Karpas-422 (cell line): ENCODE data around the gene NGB. TPM values are rescaled to one million over a fixed set of nuclear protein-coding genes. Genes with fewer than 3 reads are reported as not detected.
A peak's percentile ranks its signal among the peaks of the same experiment; 100 is the strongest.

ENCODE experiments used
- DNase-seq: peaks from one replicate; pipeline ENCODE4 v3.0.0-alpha.2; 2015
- H2AFZ ChIP-seq: fragments of 200-600 bp; sonication (generic); 2 replicates; pipeline ENCODE4 v1.6.1; 2014; ENCODE audit warnings: antibody characterized with exemption, low read length, mixed read lengths
- H3K27ac ChIP-seq: fragments of 200-600 bp; sonication (generic); 2 replicates; pipeline ENCODE4 v1.5.1; 2014; ENCODE audit warnings: mild to moderate bottlenecking, low read length, moderate library complexity
- H3K27me3 ChIP-seq: fragments of 200-600 bp; sonication (generic); 2 replicates; pipeline ENCODE4 v1.6.1; 2014; ENCODE audit warnings: low read length, mixed read lengths
- H3K36me3 ChIP-seq: fragments of 200-600 bp; sonication (generic); 2 replicates; pipeline ENCODE4 v1.6.1; 2014; ENCODE audit warnings: low read length, mixed read lengths; ENCODE audit not compliant: insufficient read depth
- H3K4me1 ChIP-seq: fragments of 200-600 bp; sonication (generic); 2 replicates; pipeline ENCODE4 v1.6.1; 2014; ENCODE audit warnings: mild to moderate bottlenecking, low read length, mixed read lengths
- H3K4me2 ChIP-seq: fragments of 200-600 bp; sonication (generic); 2 replicates; pipeline ENCODE4 v1.6.1; 2014; ENCODE audit warnings: low read length, low read depth, mild to moderate bottlenecking; ENCODE audit not compliant: poor library complexity, severe bottlenecking
- H3K4me3 ChIP-seq: fragments of 200-600 bp; sonication (generic); 2 replicates; pipeline ENCODE4 v1.5.1; 2014; ENCODE audit warnings: mild to moderate bottlenecking, antibody characterized with exemption, low read length, mixed read lengths
- H3K79me2 ChIP-seq: fragments of 200-600 bp; sonication (generic); 2 replicates; pipeline ENCODE4 v1.6.1; 2014; ENCODE audit warnings: mild to moderate bottlenecking, low read length, mixed read lengths
- H3K9ac ChIP-seq: fragments of 200-600 bp; sonication (generic); 2 replicates; pipeline ENCODE4 v1.6.0; 2014; ENCODE audit warnings: low read length
- H3K9me2 ChIP-seq: fragments of 200-600 bp; sonication (generic), shearing (Covaris generic); replicated peaks from 2 replicates; pipeline ENCODE4 v1.6.0; 2014; ENCODE audit warnings: mild to moderate bottlenecking, low read length, moderate library complexity; ENCODE audit not compliant: insufficient read depth
- H3K9me3 ChIP-seq: fragments of 300-700, 200-600 bp; sonication (generic); 2 replicates; pipeline ENCODE4 v1.6.1; 2014; ENCODE audit warnings: low read length, mixed read lengths
- H4K20me1 ChIP-seq: fragments of 200-600 bp; sonication (generic); 2 replicates; pipeline ENCODE4 v1.6.1; 2014; ENCODE audit warnings: mild to moderate bottlenecking, antibody characterized with exemption, low read length, low read depth; ENCODE audit not compliant: insufficient read depth
- total RNA-seq: library from RNA; depleted of rRNA; stranded (reverse); fragments of >200 nt; shearing (Covaris generic); gene quantifications from 2 replicates; pipeline ENCODE4 v1.2.3, GENCODE V29; 2014; ENCODE audit warnings: low replicate concordance

The NGB gene
- total RNA-seq, 1 experiment from 2014 or later: not detected

DNA sequence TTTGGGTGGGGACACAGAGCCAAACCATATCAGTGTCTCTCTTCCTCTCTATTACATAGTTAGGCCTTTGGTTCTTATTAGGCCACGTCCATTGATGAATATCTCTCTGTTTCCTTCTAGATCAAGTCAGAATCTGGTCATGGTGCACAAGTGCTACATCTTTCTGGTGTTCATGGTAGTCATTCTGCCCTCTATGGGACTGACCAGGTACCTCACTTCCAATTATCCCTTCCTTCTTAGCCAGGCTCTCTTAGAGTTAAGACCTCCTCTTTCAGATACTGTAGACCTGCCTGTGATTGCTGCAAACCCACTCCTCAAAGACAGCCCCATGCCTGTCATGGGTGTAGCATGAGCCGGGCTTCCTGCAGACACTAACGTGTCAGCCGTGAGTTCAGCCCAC is 25.2 kb downstream of the NGB start:
- DNase-seq: no peak
- no peaks in the 10 kb centered on the region for H3K36me3 ChIP-seq
- H3K9ac ChIP-seq: no peak overlapping the region
- no peak overlapping the region for H3K4me2 ChIP-seq
- H3K9me2 ChIP-seq: no peaks in the 10 kb centered on the region
- no peaks in the 10 kb centered on the region for H4K20me1 ChIP-seq
- H3K27me3 ChIP-seq: no peaks in the 10 kb centered on the region
- no peak overlapping the region for H2AFZ ChIP-seq
- H3K9me3 ChIP-seq: no peaks in the 10 kb centered on the region
- H3K4me1 ChIP-seq: peaks cover 12% of the 10 kb centered on the region
- H3K79me2 ChIP-seq: no peaks in the 10 kb centered on the region
- no peak overlapping the region for H3K4me3 ChIP-seq
- H3K27ac ChIP-seq: no peak overlapping the region

- H3K27ac ChIP-seq: no peak overlapping the region
Observed at GRCh38 chr14:77243853-77244252, 27.2 kb downstream of the NGB start.

DNA sequence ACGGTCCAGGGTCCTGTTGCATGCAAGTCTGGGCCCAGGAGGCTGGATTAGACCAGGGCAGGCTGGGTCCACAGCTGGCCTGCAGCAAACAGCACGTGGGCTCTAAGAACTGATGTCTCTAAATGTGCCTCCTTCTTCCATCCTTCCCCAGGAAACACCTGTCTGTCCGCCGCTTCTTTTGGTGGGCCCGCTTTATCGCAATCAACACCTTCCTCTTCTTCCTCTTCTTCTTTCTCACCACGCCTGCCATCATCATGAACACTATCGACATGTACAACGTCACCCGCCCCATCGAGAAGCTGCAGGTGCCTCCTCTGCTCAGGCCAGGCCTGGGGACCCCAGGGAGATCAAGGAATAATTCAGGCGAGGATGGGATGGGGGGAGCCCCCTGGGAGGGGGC is 28.3 kb downstream of the NGB start:
- H3K79me2 ChIP-seq: no peaks in the 10 kb centered on the region
- no peak overlapping the region for H3K4me3 ChIP-seq
- no peaks in the 10 kb centered on the region for H3K9me2 ChIP-seq
- no peaks in the 10 kb centered on the region for H4K20me1 ChIP-seq
- no peaks in the 10 kb centered on the region for H3K27me3 ChIP-seq
- no peak overlapping the region for H3K4me2 ChIP-seq
- DNase-seq: no peak
- peaks cover 12% of the 10 kb centered on the region for H3K4me1 ChIP-seq
- no peak overlapping the region for H3K9ac ChIP-seq
- no peaks in the 10 kb centered on the region for H3K9me3 ChIP-seq
- H3K27ac ChIP-seq: no peak overlapping the region
- no peak overlapping the region for H2AFZ ChIP-seq
- no peaks in the 10 kb centered on the region for H3K36me3 ChIP-seq

More at GRCh38 chr14:77243853-77244252, 27.2 kb downstream of the NGB start:
- no peaks in the 10 kb centered on the region for H3K27me3 ChIP-seq
- no peak overlapping the region for H2AFZ ChIP-seq
- H3K4me1 ChIP-seq: peaks cover 12% of the 10 kb centered on the region
- no peaks in the 10 kb centered on the region for H4K20me1 ChIP-seq
- no peak overlapping the region for H3K4me3 ChIP-seq
- no peaks in the 10 kb centered on the region for H3K9me2 ChIP-seq
- no peaks in the 10 kb centered on the region for H3K36me3 ChIP-seq
- H3K9me3 ChIP-seq: no peaks in the 10 kb centered on the region
- H3K4me2 ChIP-seq: no peak overlapping the region
- no peak overlapping the region for H3K9ac ChIP-seq
- DNase-seq: peak; percentile 72
- no peaks in the 10 kb centered on the region for H3K79me2 ChIP-seq

DNA sequence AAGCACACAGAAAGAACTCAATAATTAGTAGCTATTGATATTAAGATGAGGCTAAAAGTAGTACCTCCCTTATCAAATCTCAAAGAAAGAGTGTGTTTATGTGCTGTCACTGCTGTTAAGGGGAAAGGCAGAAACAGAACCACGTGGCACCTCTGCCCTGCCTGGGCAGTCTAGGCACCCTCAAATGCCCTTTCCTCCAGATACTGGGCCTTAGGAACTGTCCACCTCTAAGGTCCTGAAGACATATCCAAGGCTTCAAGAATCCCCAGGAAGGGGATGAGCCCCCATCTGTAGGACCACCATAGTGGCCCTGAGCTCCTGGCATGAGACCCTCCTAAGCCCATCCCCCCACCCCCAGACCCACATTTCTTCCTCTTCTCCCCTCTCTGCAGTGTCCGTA is 29.1 kb downstream of the NGB start:
- no peak overlapping the region for H3K9ac ChIP-seq
- H3K79me2 ChIP-seq: no peaks in the 10 kb centered on the region
- H3K4me1 ChIP-seq: peaks cover 12% of the 10 kb centered on the region
- DNase-seq: no peak
- H2AFZ ChIP-seq: no peak overlapping the region
- H3K9me3 ChIP-seq: no peaks in the 10 kb centered on the region
- no peaks in the 10 kb centered on the region for H3K9me2 ChIP-seq
- H3K36me3 ChIP-seq: no peaks in the 10 kb centered on the region
- H3K4me3 ChIP-seq: no peak overlapping the region
- H4K20me1 ChIP-seq: no peaks in the 10 kb centered on the region
- H3K27ac ChIP-seq: no peak overlapping the region
- H3K27me3 ChIP-seq: no peaks in the 10 kb centered on the region
- H3K4me2 ChIP-seq: no peak overlapping the region

- no peak for DNase-seq
- Histone ChIP-seq H3K9ac (no peak overlapping the region), H4K20me1 (no peaks in the 10 kb centered on the region)
Observed at GRCh38 chr14:77240336-77240915, 30.6 kb downstream of the NGB start.

GRCh38 chr14:77239412-77239811 is 31.6 kb downstream of the NGB start:
- no peak overlapping the region for H3K9ac ChIP-seq
- no peaks in the 10 kb centered on the region for H3K36me3 ChIP-seq
- H4K20me1 ChIP-seq: no peaks in the 10 kb centered on the region
- H3K4me1 ChIP-seq: peaks cover 11% of the 10 kb centered on the region
- no peak overlapping the region for H3K4me3 ChIP-seq
- H3K4me2 ChIP-seq: no peak overlapping the region
- H3K27ac ChIP-seq: no peak overlapping the region
- H3K9me3 ChIP-seq: no peaks in the 10 kb centered on the region
- H3K9me2 ChIP-seq: no peaks in the 10 kb centered on the region
- H3K79me2 ChIP-seq: no peaks in the 10 kb centered on the region
- no peak overlapping the region for H2AFZ ChIP-seq
- H3K27me3 ChIP-seq: no peaks in the 10 kb centered on the region
- no peak for DNase-seq

More at GRCh38 chr14:77240336-77240915, 30.6 kb downstream of the NGB start:
- Histone ChIP-seq H3K9me3 (no peaks in the 10 kb centered on the region), H3K36me3 (no peaks in the 10 kb centered on the region), H3K4me1 (peaks cover 12% of the 10 kb centered on the region), H3K9me2 (no peaks in the 10 kb centered on the region), H3K27me3 (no peaks in the 10 kb centered on the region), H2AFZ (no peak overlapping the region), H3K4me2 (no peak overlapping the region), H3K79me2 (no peaks in the 10 kb centered on the region), H3K4me3 (no peak overlapping the region), H3K27ac (no peak overlapping the region)

GRCh38 chr14:77238996-77239395 is 32.0 kb downstream of the NGB start:
- no peaks in the 10 kb centered on the region for H3K9me2 ChIP-seq
- no peak overlapping the region for H3K4me3 ChIP-seq
- no peak overlapping the region for H3K4me2 ChIP-seq
- no peaks in the 10 kb centered on the region for H4K20me1 ChIP-seq
- H3K27me3 ChIP-seq: no peaks in the 10 kb centered on the region
- no peak for DNase-seq
- H3K36me3 ChIP-seq: no peaks in the 10 kb centered on the region
- H3K27ac ChIP-seq: no peak overlapping the region
- no peak overlapping the region for H3K9ac ChIP-seq
- H3K4me1 ChIP-seq: peaks cover 6% of the 10 kb centered on the region
- no peaks in the 10 kb centered on the region for H3K79me2 ChIP-seq
- H2AFZ ChIP-seq: no peak overlapping the region
- no peaks in the 10 kb centered on the region for H3K9me3 ChIP-seq

DNA sequence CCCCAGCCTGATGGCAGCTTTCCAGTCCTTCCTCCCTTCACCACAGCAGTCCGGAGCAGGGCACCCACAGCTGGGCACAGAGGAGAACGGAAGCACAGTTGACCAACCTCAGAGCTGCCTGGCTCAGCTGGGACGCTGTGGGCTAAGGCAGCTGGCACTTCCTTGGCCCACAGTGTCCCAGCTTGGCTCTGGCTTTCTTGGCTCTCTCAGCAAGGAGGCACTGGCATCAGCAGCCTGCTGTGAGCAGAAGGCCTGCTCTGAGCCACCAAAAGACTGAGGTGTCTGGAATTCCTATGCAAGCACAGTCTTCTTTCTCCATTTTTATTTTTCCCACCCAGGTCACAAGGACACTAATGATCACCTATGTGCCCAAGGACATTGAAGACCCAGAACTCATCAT is 32.6 kb downstream of the NGB start:
- no peak overlapping the region for H3K4me2 ChIP-seq
- H3K4me3 ChIP-seq: no peak overlapping the region
- H2AFZ ChIP-seq: no peak overlapping the region
- no peaks in the 10 kb centered on the region for H4K20me1 ChIP-seq
- no peak overlapping the region for H3K27ac ChIP-seq
- 0 out of 2 replicates have a peak, but pooled peaks cover under 1% of the 10 kb centered on the region for H3K4me1 ChIP-seq
- no peaks in the 10 kb centered on the region for H3K79me2 ChIP-seq
- no peaks in the 10 kb centered on the region for H3K9me3 ChIP-seq
- H3K27me3 ChIP-seq: no peaks in the 10 kb centered on the region
- no peaks in the 10 kb centered on the region for H3K9me2 ChIP-seq
- no peaks in the 10 kb centered on the region for H3K36me3 ChIP-seq
- DNase-seq: no peak
- H3K9ac ChIP-seq: no peak overlapping the region
